Activated T-helper 9 cell treated with anti-CD3 and anti-CD28 coated beads, Interleukin-2, amount 50 U/mL, for 16 hours (primary cell): Measurements from ENCODE around the gene DEPDC1B.
"Not testable (repeated sequence)": the region's sequence is repeated elsewhere in the genome, so short reads cannot be mapped to it uniquely, and the experiment has no call there.

Experiments
- DNase-seq: peaks from one replicate; pipeline ENCODE4 v3.0.0-alpha.2; 2020; ENCODE audit warnings: low read depth

DEPDC1B gene

DNA sequence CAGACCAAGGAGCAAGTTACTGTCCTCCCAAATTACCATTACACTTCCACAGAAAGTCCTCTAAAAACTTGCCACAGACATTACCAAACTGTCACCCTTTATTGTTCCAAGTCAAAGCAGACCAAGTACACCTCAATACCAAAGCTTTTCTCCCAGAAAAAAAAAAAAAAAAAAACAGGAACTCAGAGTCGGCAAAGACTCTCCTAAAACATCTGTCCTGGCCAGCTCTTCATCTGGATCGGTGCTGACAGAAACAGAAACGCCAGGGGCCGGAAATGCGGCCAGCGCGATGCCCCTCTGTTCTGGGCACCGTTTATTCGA, 718 bp downstream of the DEPDC1B start:
- DNase-seq: no peak

DNA sequence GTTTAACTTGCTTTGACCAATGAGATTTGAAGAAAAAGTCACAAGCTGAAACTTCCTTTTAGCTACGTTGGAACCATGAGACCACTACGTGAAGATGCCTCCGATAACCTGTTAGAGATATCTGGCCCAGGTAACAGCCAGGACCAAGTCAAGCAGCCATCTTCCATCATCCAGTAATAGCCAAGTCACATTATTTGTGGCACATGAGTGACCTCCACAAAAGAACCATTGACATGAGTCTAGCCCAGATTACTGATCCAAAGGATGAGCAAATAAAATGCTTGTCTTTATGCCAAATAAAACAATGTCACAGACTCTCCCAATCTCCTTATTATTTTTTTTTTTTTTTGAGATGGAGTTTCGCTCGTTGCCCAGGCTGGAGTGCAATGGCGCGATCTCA, 1.6 kb downstream of the DEPDC1B start:
- DNase-seq: no peak

DNA sequence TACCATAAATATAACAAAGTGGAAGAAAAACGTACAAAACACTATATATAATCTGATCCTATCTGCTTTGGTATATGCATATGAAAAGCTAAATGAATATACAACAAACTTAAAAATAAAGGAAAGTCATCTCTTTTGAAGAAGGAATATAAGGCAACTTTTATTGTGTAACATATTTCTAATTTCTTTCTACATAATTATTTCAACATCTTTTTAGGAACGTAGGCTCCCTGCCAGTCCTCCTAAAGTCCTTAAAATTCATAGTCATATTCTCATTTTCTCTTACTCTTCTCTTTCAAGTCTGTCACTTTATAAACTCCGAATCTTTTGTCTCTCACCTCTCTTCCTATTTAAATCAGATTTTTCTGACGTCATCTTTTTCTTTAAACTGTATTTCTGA, 9.6 kb downstream of the DEPDC1B start:
- no peak for DNase-seq

DNA sequence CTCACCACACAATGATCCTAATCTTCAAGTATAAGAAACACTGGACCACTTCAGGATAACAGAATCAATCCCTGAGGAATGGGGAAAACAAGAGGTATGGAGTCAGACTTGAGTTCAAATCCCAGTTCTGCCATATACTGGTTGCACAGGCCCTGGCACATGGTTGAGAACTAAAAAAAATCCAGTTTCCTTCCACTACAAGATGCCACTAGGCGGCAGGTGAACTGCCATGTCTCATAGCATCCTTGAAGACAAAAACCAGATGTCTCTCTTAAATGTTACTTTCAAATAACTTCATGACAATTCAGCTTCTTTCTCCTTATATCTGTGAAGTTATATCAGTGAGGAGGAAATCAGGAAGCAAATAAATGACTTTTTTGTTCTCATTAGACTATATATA, 11.0 kb downstream of the DEPDC1B start:
- no peak for DNase-seq

DNA sequence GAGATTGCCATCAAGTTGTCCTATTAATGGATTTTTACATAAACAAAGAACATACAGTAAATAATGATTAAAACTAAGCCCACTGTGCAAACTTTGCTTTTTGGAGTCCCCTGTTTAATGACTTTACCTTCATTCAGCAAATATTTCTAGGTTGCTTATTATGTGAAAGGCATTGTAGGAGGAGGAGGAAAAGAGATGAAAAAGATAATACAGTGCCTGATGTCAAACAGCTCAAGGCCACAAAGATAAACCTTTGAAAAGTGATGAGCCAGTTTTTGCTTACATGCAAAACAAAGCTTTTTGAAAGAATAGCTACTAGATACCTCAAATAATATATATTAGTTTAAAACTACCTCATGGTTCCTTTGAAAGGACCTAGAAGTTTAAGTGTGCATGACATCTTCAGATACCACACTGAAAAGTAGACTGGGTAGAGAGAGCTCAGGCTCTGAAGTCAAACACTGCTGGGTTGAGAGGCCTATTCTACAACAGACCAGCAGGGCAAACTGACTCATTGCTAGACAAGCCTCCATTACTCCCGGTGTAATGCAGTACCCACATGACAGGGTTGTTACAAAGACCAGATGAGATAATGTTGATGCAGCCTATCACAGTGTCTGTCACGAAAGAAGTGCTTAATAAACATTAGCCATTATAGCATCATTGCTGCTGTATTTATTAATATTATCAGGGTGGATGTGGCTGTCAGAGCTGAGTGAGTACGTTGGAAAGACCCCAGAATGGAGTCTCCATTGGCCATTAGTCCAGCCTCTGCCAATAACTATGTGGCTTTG, 11.8 kb downstream of the DEPDC1B start:
- no peak for DNase-seq

DNA sequence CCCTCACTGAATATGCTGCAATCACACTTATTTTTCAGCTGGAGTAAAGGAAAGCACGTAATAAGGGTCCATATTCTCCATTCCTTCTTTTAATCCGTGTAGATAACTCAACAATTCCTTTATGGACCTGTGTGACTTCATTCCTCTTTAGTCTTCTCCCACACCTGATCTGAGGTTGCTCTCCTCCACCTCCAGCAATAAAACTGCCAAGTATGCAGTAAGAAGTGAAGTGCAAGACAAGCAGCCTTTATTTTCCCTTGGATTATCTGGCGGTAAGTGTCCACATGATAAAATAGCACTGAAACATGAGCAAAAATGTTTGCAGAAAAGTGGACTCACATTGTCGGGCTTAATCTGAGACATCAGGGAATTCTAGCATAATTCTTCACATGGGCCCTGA, 13.8 kb downstream of the DEPDC1B start:
- no peak for DNase-seq

DNA sequence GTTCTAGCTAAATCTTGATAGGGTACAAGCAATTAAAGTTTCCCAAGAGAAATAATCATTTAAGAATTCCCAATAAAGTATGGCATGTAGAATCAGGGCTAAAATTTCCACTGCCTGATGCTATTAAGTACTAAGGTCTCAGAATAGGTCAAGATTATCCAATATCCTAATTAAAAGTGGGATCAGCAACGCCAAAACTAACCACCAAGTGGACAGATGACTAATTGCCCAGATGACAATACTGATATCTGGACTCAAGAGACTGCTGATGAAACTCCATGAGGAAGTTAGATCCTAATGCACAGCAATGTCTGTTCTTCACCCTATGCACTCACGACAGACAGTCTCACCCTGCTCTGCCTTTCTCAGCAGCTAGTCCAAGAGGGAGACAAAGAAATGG, 14.3 kb downstream of the DEPDC1B start:
- no peak for DNase-seq

DNA sequence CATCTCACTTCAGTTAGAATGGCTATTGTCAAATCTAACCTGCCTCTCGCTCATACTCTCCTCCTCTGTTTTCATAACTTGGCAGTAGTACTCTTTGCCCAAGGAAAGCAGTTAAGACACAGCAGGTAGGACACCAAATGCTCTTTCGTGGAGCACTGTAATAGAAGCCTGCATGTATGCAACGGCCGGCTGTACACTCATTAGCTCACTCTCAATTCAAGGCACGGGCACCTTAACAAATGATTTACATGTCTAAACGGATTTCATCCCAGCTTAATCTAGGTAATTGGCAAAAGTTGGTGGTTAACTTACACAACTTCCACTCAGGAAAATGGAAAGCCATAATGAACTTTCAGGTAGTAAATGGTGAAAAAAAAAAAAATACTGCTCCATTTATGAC, 14.9 kb downstream of the DEPDC1B start:
- no peak for DNase-seq

DNA sequence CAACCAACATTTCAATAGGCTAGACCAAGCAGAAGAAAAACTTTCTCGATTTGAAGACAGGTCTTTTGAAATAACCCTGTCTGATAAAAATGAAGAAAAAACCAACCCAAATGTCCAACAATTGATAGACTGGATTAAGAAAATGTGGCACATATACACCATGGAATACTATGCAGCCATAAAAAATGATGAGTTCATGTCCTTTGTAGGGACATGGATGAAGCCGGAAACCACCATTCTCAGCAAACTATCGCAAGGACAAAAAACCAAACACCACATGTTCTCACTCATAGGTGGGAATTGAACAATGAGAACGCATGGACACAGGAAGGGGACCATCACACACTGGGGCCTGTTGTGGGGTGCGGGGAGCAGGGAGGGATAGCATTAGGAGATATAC, 18.0 kb downstream of the DEPDC1B start:
- DNase-seq: not testable (repeated sequence)

DNA sequence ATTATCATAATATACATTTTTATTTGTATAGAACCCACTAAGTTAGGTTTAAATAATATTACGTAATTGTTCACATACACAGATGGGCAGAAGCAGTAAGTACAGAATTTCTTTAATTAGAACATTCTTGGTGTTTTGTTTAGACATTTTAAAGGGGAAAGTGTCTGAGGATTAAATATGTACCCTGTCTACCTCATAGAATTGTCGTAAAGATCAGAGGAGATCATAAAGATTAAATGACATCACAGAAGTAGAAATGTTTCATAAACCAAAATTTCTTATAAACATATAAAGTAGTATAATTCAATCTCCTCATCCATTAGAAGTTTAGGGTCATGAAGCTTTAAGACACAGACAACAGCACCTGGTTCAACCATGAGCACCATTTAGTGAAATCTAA, 20.1 kb downstream of the DEPDC1B start:
- no peak for DNase-seq

DNA sequence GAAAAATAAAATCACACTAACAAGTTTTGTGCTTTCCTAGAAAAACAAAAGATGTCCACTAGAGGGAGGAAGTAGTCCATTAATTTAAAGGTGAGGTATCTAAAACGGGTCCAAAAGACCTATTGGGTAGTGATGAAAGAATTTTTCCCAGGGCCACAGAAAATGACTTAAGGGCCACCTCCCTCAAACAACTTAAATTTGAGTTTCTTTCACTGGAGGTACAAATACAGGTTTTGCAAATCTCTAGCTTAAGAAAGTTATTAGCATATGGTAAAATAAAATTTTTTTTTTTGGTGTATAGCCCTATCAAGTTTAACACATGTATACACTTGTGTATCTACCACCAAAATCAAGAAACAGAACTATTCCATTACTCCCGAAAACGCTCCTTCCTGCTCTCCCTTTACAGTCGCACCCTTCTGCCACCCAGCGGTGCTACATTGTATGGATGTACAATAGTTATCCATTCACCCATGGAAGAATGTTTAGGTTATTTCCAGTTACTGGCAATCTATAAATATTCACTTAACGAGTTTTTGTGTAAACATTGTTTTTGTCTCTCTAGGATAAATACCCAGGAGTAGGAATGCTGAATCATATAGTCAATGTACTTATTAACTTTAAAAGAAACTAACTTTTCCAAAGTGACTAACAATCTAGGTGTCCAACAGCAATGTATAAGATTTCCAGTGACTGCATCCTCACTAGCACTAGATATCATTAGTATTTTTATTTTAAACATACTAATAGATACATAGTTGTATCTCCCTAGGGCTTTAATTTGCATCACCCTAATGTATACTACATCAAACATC, 21.9 kb downstream of the DEPDC1B start:
- DNase-seq: no peak

DNA sequence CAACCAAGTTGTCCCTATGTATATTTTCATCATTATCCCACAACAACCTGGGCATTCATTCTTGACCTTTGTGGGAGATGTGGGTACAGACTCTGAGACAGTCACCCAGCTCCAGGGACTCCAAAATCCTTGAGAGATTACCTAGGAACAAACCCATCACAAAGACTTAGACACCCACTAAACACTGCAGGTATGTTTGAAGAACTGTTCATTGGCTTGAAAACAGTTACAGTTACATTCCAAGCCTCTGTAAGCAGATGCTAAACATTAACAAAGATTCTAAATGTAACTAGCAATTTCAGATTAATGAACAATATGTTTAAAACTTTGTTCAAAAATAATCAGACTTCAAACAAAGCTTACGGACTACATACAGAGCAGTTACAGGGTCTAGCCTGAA, 24.7 kb downstream of the DEPDC1B start:
- no peak for DNase-seq

DNA sequence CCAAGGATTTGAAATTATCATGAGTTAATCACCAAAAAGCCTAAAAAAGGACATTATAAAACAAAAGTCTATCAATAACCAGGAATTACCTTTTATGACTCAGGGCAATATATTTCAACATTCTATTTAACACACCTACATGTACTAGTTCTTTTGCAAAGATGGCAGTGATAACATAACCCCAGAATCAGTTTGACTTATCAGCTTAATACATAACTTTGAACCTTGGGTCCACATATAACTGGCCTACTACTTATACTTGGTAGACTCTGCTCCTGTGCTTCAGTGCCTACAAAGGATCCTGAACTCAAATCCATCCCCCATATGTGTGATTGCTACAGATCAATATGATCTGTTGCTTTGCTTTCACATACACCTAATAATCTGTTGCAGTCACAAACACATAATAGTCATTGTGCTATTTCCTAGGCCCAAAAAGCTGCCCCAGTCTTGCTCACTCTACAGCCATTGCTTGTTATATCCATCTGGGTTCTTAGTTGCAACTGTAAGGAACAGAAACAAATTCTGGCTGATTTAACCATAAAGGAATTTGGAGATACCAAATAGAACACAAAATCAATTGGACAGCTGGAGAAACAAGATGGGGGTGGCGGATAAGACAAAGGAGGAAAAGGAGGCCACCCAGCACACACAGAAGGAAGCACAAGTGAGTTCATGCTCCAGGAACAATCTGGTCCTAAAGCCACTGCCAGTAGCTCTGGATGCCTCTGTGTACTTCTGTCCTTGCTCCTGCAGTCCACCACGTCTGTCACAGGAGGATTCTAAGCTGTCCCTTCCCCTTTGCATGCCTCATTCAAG, 25.5 kb downstream of the DEPDC1B start:
- DNase-seq: no peak

DNA sequence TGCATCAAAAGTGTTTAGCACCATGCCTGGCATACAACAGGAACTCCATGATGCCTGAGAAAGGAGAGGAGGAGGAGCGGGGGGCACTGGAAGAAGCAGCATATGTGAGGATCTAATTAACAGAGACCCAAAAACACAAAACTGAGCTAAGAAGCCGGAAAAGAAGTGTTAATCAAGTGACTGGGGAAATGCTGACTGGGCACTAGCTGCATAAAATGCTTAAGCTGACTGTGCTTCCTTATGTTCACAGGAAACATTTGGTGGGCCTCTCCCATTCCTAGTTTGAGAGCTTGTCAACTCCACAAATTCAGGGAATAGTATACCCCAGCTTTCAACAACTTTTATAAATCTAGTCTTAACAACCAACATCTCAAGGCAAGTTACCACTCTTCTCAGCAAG, 26.6 kb downstream of the DEPDC1B start:
- no peak for DNase-seq

DNA sequence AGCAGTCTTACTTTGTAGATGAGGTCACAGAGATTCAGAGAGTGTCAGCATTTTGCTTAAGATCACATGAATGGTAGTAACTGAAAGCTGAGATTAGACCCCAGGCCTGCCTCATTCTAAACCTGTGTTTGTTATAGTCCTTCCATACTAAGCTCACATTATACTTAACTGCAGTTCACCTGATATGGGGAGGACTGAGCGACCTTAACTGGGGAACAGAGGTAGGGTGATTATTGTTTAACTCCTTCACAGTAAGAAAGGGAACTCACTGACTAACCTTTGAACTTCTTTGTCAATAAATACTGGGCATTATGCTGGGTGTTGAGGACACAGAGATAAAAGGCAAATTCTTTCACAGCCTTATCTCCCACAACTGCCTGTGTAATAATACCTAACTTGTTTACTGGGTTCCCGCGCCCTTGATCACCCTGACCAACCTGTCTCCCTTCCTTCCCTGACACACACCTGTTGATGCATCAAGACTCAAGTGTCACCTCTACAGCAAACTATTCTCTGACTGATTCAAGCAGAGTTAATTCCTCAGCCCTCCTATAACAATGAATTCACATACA, 27.2 kb downstream of the DEPDC1B start:
- no peak for DNase-seq

DNA sequence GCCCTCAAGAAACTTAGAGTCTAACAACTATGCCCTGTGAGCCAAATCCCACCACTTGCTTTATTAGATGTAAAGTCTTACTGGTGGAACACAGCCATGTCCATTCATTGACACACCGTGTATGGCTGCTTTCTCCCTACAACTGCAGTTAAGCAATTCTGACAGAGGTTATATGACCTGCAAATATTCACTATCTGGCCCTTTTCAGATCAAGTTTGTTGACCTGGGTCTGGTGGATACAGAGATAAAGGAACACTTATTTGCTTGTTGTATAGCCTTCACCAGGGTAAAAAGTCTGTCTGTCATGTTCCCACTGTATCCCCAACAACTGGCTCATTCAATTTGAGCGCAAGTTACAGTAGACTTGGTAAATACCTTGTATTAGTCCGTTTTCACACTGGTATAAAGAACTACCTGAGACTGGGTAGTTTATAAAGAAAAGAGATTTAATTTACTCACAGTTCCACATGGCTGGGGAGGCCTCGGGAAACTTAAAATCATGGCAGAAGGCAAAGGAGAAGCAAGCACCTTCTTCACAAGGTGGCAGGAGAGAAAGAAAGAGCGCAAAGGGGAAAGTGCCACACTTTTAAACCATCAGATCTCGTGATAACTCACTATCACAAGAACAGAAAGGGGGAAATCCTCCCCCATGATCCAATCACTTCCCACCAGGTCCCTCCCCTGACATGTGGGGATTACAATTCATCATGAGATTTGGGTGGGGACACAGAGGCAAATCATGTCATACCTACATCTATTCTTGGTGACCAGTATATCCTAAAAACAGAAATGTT, 27.9 kb downstream of the DEPDC1B start:
- DNase-seq: no peak

DNA sequence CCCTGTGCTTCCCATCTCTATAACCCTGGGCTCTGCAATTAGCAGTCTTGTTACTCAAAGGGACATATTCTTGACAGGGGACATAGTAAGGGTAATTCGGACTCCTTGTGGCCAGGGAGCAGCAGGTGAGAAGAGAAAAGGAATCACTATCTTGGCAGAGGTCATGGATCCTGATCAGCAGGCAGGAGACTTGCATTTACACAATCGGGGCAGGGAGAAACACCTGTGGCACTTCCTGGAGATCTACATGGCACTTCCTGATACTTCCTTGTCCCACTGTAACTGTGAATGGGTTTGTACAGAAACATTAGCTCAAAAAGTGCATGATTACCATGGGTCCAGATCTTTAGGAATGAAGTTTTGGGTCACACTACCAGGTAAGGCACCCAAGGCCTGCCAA, 29.2 kb downstream of the DEPDC1B start:
- DNase-seq: no peak

DNA sequence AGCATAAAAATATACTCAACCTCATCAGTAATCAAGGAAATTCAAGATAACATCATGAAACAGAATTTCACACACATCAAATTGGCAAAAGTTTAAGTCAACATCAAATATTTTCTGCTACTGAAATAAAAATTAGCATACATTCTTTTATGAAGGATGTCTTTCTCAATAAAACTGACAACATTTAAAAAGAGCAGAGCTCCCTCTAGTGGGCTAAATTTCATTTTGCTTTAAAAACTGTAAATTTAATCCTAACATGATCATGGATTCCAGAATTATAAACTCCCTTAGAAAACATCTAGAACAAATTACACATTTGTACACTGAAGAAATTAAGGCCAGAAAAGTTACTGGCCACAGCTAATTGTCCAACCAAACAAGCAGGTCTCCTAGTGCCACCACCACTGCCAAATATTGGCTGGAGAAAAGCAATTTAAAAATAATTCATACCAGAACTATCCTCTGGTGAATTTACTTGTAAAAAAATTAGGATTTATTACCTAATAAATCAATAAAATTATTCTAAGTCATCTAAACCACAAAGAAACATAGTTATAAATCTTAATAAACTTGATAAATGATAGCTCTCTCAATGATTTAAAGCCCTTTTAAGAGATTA, 31.2 kb downstream of the DEPDC1B start:
- DNase-seq: no peak

DNA sequence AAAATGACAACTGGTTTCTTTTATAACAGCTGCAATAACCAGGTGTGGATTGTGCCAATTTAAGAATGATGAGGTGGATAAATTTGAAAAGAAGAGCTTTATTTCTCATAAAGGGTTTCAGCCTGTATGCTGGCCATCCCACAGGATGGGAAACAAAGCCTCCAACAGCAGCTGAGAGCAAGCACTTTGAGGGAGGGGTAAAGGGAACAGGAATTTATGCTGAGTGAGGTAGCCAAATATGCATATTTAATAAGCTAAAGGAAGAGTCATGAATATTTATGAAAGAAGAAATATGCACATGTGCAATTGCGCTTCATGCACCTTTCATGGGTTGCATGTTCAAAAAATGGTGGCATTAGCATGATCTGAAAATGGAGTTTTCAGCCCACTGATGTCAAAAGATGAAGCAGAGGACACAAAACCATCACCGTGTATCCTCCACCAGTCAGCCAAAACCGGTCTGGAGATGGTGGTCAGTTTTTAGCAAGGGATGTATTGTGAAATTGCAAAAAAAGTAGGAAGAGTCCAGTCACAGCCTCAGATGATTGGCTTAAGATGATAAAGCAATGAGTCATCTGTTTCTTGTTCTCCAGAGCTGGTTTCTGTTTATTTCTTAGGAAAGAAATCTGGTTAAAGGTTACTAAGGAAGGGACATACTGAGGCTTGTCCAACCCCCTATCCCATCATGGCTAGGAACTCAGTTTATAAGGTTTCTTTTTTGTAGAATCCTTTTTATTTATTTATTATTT, 47.9 kb downstream of the DEPDC1B start:
- no peak for DNase-seq

DNA sequence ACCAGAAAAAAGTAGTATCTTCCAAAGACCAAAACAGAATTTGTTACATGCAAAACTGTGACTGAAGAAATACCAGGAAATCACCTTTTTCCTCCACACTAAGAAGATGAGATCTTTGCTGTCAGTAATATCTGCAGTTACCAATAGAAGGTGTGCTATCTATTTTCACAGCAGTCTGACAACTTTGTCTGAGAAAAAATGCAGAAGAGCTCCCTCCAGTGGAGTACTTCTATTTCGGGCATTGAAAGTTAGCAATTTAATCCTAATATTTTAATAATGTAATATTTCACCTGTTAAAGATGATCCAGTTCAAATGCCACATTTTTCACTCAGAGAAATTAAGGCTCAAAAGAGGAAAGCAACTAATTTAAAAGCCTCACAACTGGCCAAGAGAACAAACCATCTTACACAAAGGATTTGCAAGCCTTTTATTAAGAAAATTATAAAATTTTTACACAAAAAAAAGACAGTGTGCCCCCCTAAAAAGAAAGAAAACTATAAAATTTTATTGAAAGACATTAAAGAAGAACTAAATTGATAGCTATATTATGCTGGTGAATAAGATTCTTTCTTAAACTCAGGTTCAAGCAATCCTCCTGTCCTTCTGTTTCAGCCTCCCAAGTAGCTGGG, 50.6 kb downstream of the DEPDC1B start:
- no peak for DNase-seq
